ENCODE measurements around the gene CAPNS2. TPM values are rescaled to one million over a fixed set of nuclear protein-coding genes. Genes with fewer than 3 reads are reported as not detected.

CAPNS2 gene
- 0.13 TPM in 2 replicates for total RNA-seq

DNA sequence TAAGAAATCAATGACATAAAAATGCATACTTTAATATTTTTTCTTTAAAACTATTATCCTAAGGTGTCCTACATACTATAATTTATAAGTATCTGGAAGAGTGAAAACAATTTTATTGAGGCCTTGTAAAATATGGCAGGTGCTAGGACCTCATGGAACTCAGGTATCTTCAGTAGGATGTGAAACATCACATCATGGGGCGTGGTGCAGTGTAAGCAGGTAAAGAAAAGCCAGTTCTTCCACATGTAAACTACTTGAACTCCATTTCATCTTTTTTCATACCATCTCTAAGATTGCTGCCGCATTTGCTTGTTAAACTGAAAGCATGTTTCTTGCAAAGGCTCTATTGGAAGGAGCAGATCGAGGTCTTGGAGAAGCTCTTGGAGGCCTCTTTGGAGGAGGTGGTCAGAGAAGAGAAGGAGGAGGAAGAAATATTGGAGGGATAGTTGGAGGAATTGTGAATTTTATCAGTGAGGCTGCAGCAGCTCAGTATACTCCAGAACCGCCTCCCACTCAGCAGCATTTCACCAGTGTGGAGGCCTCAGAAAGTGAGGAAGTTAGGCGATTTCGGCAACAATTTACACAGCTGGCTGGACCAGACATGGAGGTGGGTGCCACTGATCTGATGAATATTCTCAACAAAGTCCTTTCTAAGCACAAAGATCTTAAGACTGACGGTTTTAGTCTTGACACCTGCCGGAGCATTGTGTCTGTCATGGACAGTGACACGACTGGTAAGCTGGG lies at the start of gene CAPNS2:
Gene CAPNS2, plus strand, starts transcription at position 253 of the 744 bp plus-strand sequence. Its CDS starts 73 bp downstream, at position 326.
- no peak for DNase-seq (ENCODE audit: low read depth in 2 of 2)

DNA sequence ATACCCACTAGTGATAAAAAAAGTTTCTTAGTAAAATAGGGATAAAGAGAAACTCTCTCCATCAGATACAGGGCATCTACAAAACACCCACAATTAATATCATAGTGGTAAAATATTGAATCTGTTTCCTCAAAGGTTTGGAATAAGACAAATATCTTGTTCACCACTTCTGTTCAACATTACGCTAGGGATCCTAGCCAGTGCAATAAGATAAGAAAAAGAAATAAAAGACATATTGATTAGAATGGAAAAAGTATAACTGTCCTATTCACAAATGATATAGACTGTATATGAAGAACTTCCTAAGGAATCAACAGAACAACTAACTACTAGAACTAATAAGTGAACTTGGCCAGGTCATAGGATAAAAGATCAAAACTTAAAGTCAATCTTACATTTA lies 44.7 kb upstream of the CAPNS2 start:
- no peak for DNase-seq (ENCODE audit: low read depth in 2 of 2)

DNA sequence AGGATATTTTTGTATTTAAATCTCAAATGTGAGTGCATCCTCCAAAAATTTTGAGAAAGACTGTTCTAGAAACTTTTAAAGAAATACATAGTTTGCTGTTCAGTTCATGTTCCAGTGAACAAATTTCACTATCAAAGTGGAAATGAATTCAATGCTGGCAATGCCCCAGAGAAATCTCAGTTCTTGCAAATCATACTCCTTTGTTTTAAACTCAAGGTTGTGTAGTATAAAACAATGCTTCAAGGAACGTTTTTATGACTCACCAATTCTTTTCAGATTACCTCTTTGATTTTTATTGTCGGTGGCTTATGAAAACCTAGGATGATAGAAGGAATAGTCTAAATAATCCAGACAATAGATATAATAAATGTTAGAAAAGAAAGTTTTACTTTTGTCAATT lies 40.0 kb upstream of the CAPNS2 start:
- DNase-seq (ENCODE audit: low read depth in 2 of 2) = peak in 1 of 2 donors; percentile 70

DNA sequence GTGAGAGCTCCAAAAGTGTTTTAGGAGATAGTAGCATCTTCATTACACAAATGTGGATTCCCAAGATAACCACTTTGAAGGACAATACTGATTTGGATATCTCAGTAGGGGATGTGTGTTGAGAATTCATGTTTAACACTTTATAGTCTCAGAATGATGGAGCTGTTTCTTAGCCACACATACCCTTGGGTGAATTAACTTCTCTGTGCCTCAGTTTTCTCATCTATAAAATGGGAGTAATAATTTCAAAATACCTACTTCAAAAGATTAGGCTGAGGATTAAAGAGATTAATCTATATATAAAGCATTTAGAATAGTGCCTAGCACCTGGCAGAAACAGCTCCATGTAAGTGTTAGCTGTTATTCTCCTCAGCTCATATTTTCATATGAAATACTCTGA lies 38.6 kb upstream of the CAPNS2 start:
- no peak for DNase-seq (ENCODE audit: low read depth in 2 of 2)

GRCh38 chr16:55529018-55529417 lies 37.5 kb upstream of the CAPNS2 start:
- DNase-seq (ENCODE audit: low read depth in 2 of 2) = peak in 1 of 2 donors; percentile 55

- DNase-seq (ENCODE audit: low read depth in 2 of 2) = no peak
These were observed 36.1 kb upstream of the CAPNS2 start for GRCh38 chr16:55530316-55530856.

DNA sequence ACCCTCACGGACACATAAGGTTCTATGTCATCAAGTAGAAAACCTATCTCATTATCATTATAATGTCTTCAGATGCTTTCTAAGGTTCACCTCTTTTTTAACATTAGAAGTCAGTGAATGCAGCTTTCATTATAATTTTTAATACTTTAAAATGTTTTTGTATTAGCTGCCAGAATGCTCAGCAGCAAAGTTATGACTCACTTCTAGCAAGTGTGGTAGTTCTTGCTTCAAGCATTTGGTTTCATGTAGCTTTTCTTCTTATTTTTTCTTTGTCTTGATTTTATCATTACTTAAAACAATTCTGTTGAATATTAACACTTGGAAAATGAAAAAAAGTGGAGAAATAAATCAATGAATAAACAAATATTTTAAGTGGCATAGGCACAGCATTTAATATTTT lies 34.3 kb upstream of the CAPNS2 start:
- DNase-seq (ENCODE audit: low read depth in 2 of 2) = no peak

DNA sequence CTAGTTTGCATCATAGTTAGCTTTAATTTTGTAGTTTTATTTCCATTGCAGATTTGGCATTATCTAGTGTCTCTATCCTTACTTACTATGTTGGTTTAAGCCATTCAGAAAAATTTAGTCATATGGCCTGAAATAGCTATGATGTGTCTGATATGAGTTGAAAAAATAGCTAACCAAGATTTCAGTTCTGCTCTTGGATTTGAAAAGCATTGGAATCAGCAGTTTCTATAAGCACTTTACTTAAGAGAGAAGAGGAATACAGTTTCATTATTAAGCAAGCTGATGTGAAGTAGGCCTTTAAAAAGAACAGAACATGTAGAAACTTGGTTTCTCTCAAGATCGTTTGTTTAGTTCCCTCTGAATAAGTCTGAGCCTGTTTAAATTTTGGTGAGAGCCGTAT lies 31.7 kb upstream of the CAPNS2 start:
- DNase-seq (ENCODE audit: low read depth in 2 of 2) = no peak

DNA sequence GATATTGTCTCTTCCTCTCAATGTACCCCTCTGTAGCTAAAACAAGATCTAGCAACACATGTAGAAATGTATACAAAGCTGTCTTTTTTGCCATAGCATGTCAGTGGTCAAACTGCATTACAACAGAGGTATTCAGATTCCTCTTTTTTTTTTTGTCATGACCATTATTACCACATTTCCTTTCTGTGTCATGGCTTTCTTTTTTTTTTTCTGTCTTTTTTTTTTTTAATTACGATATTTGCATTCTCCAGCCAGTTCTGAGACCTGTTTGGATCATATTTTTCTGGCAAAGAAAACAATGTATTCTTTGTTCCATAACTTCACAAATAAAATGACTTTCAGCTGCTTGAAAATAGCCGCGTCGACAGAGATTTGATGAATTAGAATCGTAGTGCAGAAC lies 27.4 kb upstream of the CAPNS2 start:
- DNase-seq (ENCODE audit: low read depth in 2 of 2) = no peak

GRCh38 chr16:55539488-55539887 lies 27.0 kb upstream of the CAPNS2 start:
- no peak for DNase-seq (ENCODE audit: low read depth in 2 of 2)

DNA sequence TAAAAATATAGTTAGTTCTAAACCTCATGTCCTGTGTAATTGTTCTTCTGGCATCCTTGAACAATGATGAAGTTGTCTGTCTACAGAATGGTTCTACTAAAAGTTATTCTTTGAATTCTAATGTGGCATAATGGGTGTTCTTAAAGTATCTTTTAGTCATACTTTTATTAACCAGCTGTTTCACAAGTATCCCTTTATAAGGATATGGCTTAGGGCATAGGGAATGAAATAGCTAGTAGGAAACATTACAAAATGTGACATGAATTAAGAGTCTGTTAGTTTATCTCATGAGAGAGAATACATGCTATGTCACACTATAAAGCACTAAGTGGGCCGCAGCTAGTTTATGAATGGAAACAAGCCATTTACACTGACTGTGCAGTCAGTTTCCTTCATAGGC lies 26.3 kb upstream of the CAPNS2 start:
- no peak for DNase-seq (ENCODE audit: low read depth in 2 of 2)

GRCh38 chr16:55542459-55543082 lies 23.9 kb upstream of the CAPNS2 start:
- peak in 1 of 2 donors; percentile 46 for DNase-seq (ENCODE audit: low read depth in 2 of 2)

GRCh38 chr16:55543472-55543871 lies 23.0 kb upstream of the CAPNS2 start:
- DNase-seq (ENCODE audit: low read depth in 2 of 2) = peak in 1 of 2 donors; percentile 31

DNA sequence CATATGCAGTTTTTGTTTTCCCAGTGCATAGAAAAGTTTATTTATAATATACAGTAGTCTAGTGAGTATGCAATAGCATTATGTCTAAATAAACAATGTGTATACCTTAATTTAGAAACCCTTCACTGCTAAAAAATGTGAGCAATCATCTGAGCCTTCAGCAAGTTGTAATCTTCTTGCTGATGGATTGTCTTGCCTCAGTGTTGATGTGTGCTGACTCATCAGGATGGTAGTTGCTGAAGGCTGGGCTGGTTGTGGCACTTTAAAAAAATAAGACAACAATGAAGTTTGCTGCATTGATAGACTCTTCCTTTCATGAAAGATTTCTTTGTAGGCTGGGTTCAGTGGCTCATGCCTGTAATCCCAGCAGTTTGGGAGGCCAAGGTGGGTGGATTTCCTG lies 13.9 kb upstream of the CAPNS2 start:
- DNase-seq (ENCODE audit: low read depth in 2 of 2) = peak in 1 of 2 donors; percentile 62

GRCh38 chr16:55555436-55555835 lies 11.0 kb upstream of the CAPNS2 start:
- DNase-seq (ENCODE audit: low read depth in 2 of 2) = no peak

GRCh38 chr16:55557186-55557585 lies 9.3 kb upstream of the CAPNS2 start:
- DNase-seq (ENCODE audit: low read depth in 2 of 2) = no peak

DNA sequence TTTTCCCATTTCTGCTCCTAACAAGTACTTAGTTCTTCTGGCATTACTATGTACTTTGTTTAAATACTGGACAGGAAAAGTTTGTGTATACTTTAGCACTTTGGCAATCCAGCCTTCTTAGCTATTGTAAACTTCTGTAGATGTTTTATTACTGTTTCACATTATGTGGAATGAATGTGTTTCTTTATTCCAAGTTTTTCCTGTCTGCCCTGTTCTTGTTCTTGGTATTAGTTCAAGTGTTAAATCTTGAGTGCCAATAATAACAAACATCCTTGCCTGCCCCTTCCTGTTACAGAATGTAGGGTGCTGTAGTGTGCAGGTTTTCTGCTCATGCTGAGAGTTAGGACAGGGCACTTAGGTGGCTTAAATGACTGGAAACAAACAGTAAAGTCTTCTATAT lies 7.3 kb upstream of the CAPNS2 start:
- DNase-seq (ENCODE audit: low read depth in 2 of 2) = peak in 1 of 2 donors; percentile 78

GRCh38 chr16:55559933-55560516 lies 6.5 kb upstream of the CAPNS2 start:
- no peak for DNase-seq (ENCODE audit: low read depth in 2 of 2)

DNA sequence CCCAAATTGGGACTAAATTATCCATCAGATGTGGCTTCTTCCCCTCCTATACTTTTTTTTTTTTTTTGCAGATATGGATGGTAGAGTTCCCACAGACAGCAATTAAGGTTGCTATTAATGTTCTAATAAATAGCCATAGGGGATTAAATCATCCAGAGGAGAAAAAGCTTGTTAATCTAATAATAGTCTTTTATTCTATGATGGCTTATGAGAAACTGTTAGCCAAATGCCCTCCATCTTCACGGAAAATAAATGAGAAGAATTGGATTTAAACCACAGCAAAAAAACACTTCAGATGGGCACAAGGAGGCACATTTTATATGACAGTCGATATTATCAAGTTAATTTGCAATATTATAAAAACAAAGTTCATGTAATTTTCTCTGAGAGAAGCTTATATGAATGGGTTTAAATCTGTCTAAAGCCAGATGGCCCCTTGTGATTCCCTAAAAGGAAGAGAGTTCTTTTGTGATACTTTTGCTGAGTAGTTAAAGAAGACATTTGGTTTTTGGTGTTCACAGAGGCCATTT lies 5.1 kb upstream of the CAPNS2 start:
- DNase-seq (ENCODE audit: low read depth in 2 of 2) = no peak

- no peak for DNase-seq (ENCODE audit: low read depth in 2 of 2)
These were observed 3.5 kb upstream of the CAPNS2 start for GRCh38 chr16:55562936-55563335.

- DNase-seq (ENCODE audit: low read depth in 2 of 2) = peak in 1 of 2 donors; percentile 66
These were observed 2.7 kb upstream of the CAPNS2 start for GRCh38 chr16:55563797-55564196.

DNA sequence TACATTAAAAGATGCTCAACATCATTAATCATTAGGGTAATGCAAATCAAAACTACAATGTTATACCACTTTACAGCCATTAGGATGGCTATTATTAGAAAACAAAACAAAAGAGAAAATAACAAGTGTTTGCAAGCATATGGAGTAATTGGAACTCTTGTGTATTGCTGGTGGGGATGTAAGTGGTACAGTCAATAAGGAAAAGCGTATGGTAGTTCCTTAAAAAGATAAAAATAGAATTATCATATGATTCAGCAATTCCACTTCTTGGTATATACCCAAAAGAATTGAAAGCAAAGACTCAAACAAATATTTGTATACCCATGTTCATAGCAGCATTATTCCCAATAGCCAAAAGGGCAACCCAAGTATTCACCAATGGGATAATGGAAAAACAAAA lies 1.4 kb upstream of the CAPNS2 start:
- no peak for DNase-seq (ENCODE audit: low read depth in 2 of 2)
